ENCODE data around the gene RBFOX1.

The RBFOX1 gene

DNA sequence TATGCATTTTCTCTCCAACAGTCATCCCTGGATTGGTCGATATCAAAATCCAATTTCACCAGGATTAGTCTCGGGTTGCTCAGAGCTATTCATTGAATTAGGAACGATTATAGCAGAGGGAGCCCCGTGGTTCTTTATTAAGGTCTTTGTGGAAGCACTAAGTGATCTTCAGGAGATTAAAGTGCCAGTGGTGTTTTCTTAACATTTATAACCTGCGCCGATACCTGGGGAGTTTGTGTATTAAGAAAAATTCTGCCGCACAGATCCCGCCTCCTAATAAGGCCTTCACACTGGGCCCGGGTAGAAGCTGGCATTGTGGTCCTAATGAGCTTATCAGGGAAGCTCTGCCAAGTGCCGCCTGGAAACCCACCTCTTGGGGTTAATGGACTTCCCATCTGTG, 238.7 kb downstream of the RBFOX1 start:
- TF ChIP-seq, protein P1, sequence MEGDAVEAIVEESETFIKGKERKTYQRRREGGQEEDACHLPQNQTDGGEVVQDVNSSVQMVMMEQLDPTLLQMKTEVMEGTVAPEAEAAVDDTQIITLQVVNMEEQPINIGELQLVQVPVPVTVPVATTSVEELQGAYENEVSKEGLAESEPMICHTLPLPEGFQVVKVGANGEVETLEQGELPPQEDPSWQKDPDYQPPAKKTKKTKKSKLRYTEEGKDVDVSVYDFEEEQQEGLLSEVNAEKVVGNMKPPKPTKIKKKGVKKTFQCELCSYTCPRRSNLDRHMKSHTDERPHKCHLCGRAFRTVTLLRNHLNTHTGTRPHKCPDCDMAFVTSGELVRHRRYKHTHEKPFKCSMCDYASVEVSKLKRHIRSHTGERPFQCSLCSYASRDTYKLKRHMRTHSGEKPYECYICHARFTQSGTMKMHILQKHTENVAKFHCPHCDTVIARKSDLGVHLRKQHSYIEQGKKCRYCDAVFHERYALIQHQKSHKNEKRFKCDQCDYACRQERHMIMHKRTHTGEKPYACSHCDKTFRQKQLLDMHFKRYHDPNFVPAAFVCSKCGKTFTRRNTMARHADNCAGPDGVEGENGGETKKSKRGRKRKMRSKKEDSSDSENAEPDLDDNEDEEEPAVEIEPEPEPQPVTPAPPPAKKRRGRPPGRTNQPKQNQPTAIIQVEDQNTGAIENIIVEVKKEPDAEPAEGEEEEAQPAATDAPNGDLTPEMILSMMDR (IDR thresholded peaks at IDR 0.05; ENCODE audit: extremely low read depth, insufficient read depth, missing control alignments) = no peak
- in situ Hi-C loops (cut with MboI; ENCODE audit: low pct_unique_long_range_greater_than_20kb, low sequenced_read_pairs, unreplicated experiment) = no loop called here
- DNase-seq (ENCODE audit: low spot score) = no peak

DNA sequence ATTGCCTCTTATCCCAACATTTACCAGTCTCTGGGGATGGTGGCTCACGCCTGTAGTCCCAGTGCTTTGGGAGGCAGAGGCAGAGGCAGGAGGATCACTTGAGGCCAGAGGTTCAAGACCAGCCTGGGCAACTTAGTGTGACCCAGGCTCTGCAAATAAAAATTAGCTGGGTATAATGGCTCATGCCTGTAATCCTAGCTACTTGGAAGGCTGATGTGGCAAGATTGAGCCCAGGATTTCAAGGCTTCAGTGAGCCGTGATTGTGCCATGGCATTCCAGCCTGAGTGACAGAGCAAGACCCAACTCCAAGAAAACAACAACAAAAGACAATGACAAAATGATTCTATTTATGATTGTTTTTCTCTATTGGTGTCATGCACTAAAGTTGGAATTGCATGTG, 244.9 kb downstream of the RBFOX1 start:
- in situ Hi-C loops (cut with MboI; ENCODE audit: low pct_unique_long_range_greater_than_20kb, low sequenced_read_pairs, unreplicated experiment) = no loop called here
- TF ChIP-seq, protein P1 (IDR thresholded peaks at IDR 0.05; ENCODE audit: extremely low read depth, insufficient read depth, missing control alignments) = no peak
- no peak for DNase-seq (ENCODE audit: low spot score)

DNA sequence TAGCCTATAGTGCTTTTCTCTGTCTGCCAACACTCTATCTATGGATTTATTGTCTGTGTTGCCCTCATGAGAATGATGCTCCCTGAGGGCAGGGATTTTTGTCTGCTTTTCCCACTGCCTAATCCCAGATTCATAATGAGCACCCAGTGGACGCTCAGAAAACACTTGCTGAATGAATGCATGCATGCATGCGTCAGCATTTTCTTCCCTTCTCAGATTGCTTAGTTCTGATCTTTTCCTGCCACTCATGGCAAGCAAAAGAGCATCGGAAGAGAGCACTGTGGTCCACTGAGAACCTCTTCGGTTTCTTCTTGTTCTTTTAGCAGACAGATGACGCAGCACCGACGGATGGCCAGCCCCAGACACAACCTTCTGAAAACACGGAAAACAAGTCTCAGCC, 246.8 kb downstream of the RBFOX1 start:
- no peak for DNase-seq (ENCODE audit: low spot score)
- in situ Hi-C loops (cut with MboI; ENCODE audit: low pct_unique_long_range_greater_than_20kb, low sequenced_read_pairs, unreplicated experiment) = no loop called here
- TF ChIP-seq, protein P1 (IDR thresholded peaks at IDR 0.05; ENCODE audit: extremely low read depth, insufficient read depth, missing control alignments) = no peak

DNA sequence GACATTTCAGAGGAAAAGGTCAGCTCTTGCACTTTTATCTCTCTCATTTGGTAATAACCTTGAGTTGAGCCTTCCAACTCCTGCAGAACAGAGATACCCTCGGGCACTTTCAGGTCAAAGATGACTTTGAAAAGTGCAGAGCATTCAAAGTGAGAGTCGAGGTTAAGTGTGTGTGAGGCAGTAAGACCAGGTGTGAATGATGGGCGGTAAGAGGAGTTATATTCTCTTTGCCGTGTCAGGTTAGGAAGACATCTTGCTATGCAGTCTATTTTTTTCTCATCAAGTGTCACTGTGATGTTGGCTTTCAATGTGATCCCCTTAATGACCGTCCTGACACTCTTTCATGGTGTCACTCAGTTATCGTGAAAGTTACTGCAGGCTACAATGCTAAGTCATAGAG, 248.5 kb downstream of the RBFOX1 start:
- TF ChIP-seq, protein P1 (IDR thresholded peaks at IDR 0.05; ENCODE audit: extremely low read depth, insufficient read depth, missing control alignments) = no peak
- in situ Hi-C loops (cut with MboI; ENCODE audit: low pct_unique_long_range_greater_than_20kb, low sequenced_read_pairs, unreplicated experiment) = no loop called here
- DNase-seq (ENCODE audit: low spot score) = no peak

DNA sequence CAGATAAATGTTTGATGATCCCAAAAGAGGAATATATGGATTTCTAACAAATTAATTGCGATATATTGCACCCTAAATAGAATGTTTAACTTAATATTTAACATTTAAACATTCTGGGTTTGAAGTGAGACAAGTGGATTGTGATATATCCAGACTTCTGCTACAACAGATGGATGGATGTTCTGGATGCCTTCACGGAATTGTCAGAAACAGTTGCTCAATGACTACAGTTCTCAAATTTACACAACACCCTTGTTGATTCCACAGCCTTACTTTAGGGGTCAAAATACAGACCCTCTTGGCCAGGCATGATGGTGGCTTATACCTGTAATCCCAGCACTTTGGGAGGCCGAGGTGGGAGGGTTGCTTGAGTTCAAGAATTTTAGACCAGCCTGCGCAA, 250.8 kb downstream of the RBFOX1 start:
- in situ Hi-C loops (cut with MboI; ENCODE audit: low pct_unique_long_range_greater_than_20kb, low sequenced_read_pairs, unreplicated experiment) = no loop called here
- TF ChIP-seq, protein P1 (IDR thresholded peaks at IDR 0.05; ENCODE audit: extremely low read depth, insufficient read depth, missing control alignments) = no peak
- no peak for DNase-seq (ENCODE audit: low spot score)

DNA sequence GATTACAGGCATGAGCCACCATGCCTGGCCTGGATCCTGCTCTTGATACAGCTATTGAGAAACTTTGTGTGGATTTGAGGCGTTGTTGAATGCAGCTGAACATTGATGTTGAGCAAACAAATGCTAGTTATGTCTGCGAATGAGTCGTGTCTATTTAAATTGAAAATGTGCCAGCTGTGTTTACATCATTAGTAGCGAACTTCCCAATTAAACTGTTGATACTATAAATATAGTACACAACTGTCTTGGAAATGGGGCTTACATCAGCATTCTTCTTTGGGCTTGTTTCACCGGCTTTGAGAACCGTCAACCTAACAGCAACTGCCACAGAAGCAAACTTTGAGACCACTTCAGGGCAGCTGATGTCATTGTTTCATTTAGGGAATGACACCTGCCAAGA, 251.9 kb downstream of the RBFOX1 start:
- in situ Hi-C loops (cut with MboI; ENCODE audit: low pct_unique_long_range_greater_than_20kb, low sequenced_read_pairs, unreplicated experiment) = no loop called here
- TF ChIP-seq, protein P1 (IDR thresholded peaks at IDR 0.05; ENCODE audit: extremely low read depth, insufficient read depth, missing control alignments) = no peak
- no peak for DNase-seq (ENCODE audit: low spot score)

DNA sequence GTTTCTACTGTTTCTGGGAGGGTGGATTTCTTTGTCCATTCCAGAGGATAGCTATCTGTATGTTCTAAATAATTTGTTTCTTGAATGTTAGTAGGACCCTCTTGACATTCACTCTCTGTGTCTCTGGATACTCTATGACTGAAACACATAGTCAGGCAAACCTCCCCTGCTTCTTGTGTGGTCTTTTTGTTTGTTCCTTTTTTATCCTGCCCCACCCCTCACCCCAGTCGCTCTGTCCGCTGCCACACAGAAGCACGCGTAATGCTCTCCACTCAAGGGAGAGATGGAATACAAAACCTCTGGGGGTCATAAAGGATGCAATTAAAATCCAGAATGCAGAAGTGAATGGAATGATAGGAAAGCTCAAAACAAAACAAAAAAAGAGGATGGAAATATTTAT, 253.1 kb downstream of the RBFOX1 start:
- DNase-seq (ENCODE audit: low spot score) = no peak
- TF ChIP-seq, protein P1 (IDR thresholded peaks at IDR 0.05; ENCODE audit: extremely low read depth, insufficient read depth, missing control alignments) = no peak
- in situ Hi-C loops (cut with MboI; ENCODE audit: low pct_unique_long_range_greater_than_20kb, low sequenced_read_pairs, unreplicated experiment) = no loop called here
